ENCODE measurements around the gene IVL. TPM values are rescaled to one million over a fixed set of nuclear protein-coding genes. Genes with fewer than 3 reads are reported as not detected.
A peak's percentile ranks its signal among the peaks of the same experiment; 100 is the strongest.

IVL gene
- total and polyA plus RNA-seq, 8 donors = 0.02 TPM; not detected in 7

- intact Hi-C loops (cut with DNase I) = no loop called here
- peak in 2 of 4 donors; percentile 75 to 86 for ATAC-seq
- FAIRE-seq = no peak
Measured at GRCh38 chr1:152917794-152918193, 9.4 kb downstream of the IVL start.

GRCh38 chr1:152919071-152919470 is 10.7 kb downstream of the IVL start:
- Histone ChIP-seq H3K27ac (no peak overlapping the region), H3K4me3 (no peak overlapping the region), H3K9me3 (no peaks in the 10 kb centered on the region), H3K36me3 (no peaks in the 10 kb centered on the region), H3K4me1 (no peaks in the 10 kb centered on the region), H3K27me3 (no peaks in the 10 kb centered on the region)
- TF ChIP-seq CTCF (IDR thresholded peaks at IDR 0.05) = no peak
- ATAC-seq (no peak), FAIRE-seq (no peak), DNase-seq (no peak)
- intact Hi-C loops (cut with DNase I) = no loop called here

More at GRCh38 chr1:152917794-152918193, 9.4 kb downstream of the IVL start:
- Histone ChIP-seq H3K4me3 (no peak overlapping the region), H3K4me1 (no peaks in the 10 kb centered on the region), H3K27ac (no peak overlapping the region), H3K27me3 (no peaks in the 10 kb centered on the region), H3K36me3 (no peaks in the 10 kb centered on the region), H3K9me3 (no peaks in the 10 kb centered on the region)
- 6 to 11% methylated on average over 3 of the region's 3 CpGs for WGBS, 2 donors
- DNase-seq = peak in 1 of 6 donors; percentile 32
- peak in 1 of 4 donors; percentile 25 for TF ChIP-seq CTCF (IDR thresholded peaks at IDR 0.05)

- intact Hi-C loops (cut with DNase I) = no loop called here
- no peak for TF ChIP-seq CTCF (IDR thresholded peaks at IDR 0.05)
- no peaks in the 10 kb centered on the region for H3K36me3 ChIP-seq
- peaks cover 0 to 3% (median 0%) of the 10 kb centered on the region in 4 donors for H3K27me3 ChIP-seq
- no peaks in the 10 kb centered on the region for H3K4me1 ChIP-seq
- no peak overlapping the region for H3K4me3 ChIP-seq
- no peak for ATAC-seq
- H3K9me3 ChIP-seq = no peaks in the 10 kb centered on the region
- DNase-seq = no peak
- 31 to 33% methylated on average over 2 of the region's 2 CpGs for WGBS, 2 donors
- FAIRE-seq = no peak
- H3K27ac ChIP-seq = no peak overlapping the region
Measured at GRCh38 chr1:152924191-152924590, 15.8 kb downstream of the IVL start.

- no peak for DNase-seq
- WGBS, 2 donors = 62 to 69% methylated on average over 3 of the region's 3 CpGs
- Histone ChIP-seq H3K27ac (no peak overlapping the region), H3K4me1 (no peaks in the 10 kb centered on the region), H3K9me3 (no peaks in the 10 kb centered on the region), H3K4me3 (no peak overlapping the region), H3K36me3 (no peaks in the 10 kb centered on the region), H3K27me3 (peaks cover 0 to 3% (median 0%) of the 10 kb centered on the region in 4 donors)
- ATAC-seq = no peak
- FAIRE-seq = no peak
- intact Hi-C loops (cut with DNase I) = no loop called here
- TF ChIP-seq CTCF (IDR thresholded peaks at IDR 0.05) = no peak
Measured at GRCh38 chr1:152926091-152926490, 17.7 kb downstream of the IVL start.

- H3K36me3 ChIP-seq = no peaks in the 10 kb centered on the region
- WGBS, 2 donors = 22 to 27% methylated on average over 3 of the region's 3 CpGs
- FAIRE-seq (no peak), DNase-seq (no peak), ATAC-seq (peak in 1 of 4 donors; percentile 44)
- no peak overlapping the region for H3K4me3 ChIP-seq
- H3K27me3 ChIP-seq = peaks cover 0 to 3% (median 0%) of the 10 kb centered on the region in 4 donors
- TF ChIP-seq CTCF (IDR thresholded peaks at IDR 0.05) = no peak
- no peak overlapping the region for H3K27ac ChIP-seq
- no peaks in the 10 kb centered on the region for H3K4me1 ChIP-seq
- no peaks in the 10 kb centered on the region for H3K9me3 ChIP-seq
- intact Hi-C loops (cut with DNase I) = no loop called here
Measured at GRCh38 chr1:152928671-152929070, 20.3 kb downstream of the IVL start.

Measured in pancreas (tissue), 10 donors.